HG03342 (cell line): ENCODE measurements around the gene LHX8.
"Not testable (repeated sequence)": the region's sequence is repeated elsewhere in the genome, so short reads cannot be mapped to it uniquely, and the experiment has no call there.

ENCODE experiments used
- ATAC-seq: cut with Tn5 transposase; IDR thresholded peaks from one replicate; pipeline ENCODE4 v1.9.1; 2021; ENCODE audit warnings: mild to moderate bottlenecking, moderate library complexity; ENCODE audit not compliant: unreplicated experiment

The LHX8 gene

GRCh38 chr1:75133750-75134646, at the start of gene LHX8:
Gene LHX8, plus strand, starts transcription at chr1:75134388. Its CDS starts 2,227 bp downstream, at chr1:75136615.
- ATAC-seq = no peak

GRCh38 chr1:75085931-75086330, 48.3 kb upstream of the LHX8 start:
- no peak for ATAC-seq

GRCh38 chr1:75087278-75087677, 46.9 kb upstream of the LHX8 start:
- ATAC-seq = no peak

DNA sequence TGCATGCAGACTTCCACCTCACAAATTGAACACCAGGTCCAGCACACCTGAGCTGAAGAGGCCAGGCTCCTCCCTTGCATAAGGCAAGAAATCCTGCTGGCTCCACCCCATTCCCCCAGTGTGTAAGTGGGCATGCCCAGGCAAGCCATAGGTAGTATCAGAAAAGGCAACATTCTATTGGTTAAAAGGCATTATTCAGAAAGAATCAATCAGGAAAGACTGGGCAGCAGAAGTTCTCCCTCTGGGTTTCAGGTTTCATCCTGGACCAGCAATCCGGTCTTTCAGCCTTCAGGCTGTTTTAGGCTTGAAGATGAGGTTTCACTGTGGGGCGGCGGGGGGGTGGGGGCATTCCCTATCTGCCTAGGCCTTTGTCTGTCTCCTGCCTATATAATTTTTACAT, 42.0 kb upstream of the LHX8 start:
- no peak for ATAC-seq

GRCh38 chr1:75097654-75098053, 36.5 kb upstream of the LHX8 start:
- ATAC-seq = no peak

GRCh38 chr1:75099581-75099980, 34.6 kb upstream of the LHX8 start:
- ATAC-seq = no peak

GRCh38 chr1:75100481-75101092, 33.6 kb upstream of the LHX8 start:
- ATAC-seq = no peak

GRCh38 chr1:75112362-75112951, 21.7 kb upstream of the LHX8 start:
- ATAC-seq = not testable (repeated sequence)

DNA sequence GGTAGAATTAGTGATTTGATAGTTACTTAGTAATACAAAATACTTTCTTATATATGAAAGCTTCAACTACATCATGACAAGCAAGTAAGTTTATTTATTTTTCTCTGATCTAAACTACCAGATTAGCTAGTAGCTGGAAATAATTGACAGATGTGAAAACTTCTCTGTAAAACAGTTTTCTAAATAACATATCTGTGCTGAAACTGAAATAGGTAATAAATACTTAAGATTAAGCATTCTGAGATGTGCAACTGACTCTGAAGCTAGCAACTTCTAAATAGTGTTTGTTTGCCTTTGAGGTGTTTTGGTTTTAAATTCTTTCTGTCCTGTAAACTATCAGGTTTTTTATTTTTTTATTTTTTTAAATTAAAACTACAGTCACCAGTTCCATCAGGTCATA, 18.5 kb upstream of the LHX8 start:
- no peak for ATAC-seq

GRCh38 chr1:75123756-75124155, 10.4 kb upstream of the LHX8 start:
- ATAC-seq = no peak

DNA sequence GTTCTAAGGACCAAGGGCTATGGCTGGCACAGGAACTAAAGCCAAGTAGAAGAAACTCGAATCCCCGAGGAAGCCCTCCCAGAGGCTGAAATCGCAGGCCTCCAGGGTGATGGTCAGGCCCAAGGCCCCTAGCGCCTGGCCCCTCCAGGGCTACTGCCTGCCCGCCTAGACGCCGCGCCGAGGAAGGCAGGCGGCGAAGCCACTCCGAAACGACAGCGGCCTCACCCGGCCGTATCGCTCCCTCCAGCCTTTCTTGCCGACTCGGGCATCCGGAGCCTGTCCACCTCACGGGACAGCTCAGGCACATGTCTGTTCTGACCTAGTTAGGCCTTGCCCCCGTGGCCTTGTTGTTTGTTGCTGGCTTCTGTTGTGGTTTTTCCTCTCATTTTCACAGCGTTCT, 9.7 kb upstream of the LHX8 start:
- ATAC-seq = no peak

DNA sequence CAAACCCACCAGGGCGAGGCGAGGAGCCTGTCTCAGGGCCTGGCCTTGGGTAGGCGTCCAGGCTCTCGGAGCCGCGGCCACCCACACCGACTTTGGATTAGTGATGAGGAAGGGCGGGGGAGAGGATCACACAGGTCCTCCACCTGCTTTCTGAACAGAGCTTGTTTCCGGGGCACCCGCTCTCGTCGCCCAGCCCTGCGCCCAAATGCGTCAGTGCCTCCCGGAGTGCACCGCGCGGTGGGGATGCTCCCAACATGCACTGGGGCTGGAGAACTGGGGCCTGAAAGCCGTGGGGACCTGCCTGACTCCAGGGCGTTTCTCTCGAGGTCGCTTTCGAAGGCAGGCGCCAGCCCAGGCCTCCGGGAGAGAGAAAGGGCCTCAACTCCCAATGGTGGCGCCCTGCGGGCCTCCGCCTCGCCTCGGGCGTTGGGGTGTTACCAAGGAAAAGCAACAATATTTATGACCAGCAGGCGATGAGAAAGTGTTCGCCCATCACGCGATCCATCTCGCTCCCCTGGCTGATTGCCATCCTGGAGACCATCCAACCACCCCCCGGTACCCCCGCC, 8.9 kb upstream of the LHX8 start:
- ATAC-seq = no peak

- no peak for ATAC-seq
Observed at GRCh38 chr1:75126611-75127101, 7.5 kb upstream of the LHX8 start.

GRCh38 chr1:75127916-75128717, 6.1 kb upstream of the LHX8 start:
- ATAC-seq = no peak

DNA sequence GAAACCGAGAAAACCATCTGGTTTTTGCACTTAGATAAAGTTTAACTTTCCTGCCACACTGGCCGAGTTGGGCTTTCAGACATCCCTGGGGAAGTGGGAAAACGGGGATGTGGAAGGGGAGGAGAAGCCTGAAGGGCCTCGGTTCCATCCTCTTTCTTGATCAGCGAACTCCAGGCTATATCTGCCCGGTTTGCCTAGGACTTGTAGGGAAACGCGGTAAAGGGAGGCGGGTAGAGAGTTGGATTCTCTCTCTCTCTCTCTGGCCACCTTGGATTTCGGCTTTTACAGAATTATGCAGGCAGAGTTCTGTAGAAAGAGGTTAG, 4.6 kb upstream of the LHX8 start:
- no peak for ATAC-seq

GRCh38 chr1:75129983-75130789, 4.0 kb upstream of the LHX8 start:
- no peak for ATAC-seq

- no peak for ATAC-seq
Observed at GRCh38 chr1:75130865-75131564, 3.2 kb upstream of the LHX8 start.

DNA sequence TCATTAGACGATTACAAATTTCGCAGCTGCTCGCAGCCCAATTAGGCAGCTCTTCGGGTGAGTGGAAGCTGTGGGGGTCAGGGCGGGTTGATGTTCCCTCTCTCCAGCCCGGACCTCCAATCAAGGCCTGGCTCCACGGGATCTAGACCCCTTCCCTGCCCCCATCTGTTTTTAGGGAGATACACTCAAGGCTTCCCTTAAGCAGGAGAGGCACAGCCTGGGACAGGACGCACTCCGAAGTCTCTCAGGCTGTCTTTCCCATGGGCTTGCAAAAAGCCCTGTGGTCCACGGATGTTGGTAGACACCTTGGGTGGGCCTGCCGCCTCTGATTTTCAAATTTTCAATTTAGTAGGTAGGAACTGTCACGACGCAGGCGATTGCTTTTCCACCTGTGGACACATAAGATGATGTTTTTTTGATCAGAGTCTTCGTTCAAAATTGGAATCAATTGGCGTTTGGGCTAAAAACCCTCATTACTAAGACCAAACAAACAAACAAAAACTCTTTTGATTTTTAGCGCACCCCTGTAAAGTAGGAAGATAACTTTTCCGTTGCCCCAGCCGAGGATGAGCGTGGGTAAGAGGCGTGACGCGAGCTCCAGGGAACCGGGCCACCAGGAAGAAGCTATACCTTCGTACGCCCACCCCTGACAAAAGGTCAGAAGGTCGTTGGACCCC, 2.5 kb upstream of the LHX8 start:
- ATAC-seq = no peak
